B cell (primary cell): Measurements from ENCODE around the gene CAPS. TPM values are rescaled to one million over a fixed set of nuclear protein-coding genes. Genes with fewer than 3 reads are reported as not detected.

Source experiments
- ATAC-seq: fragments of 200-7000 bp; cut with Tn5 transposase; one replicate; pipeline ENCODE4 v1.10.0; 2021; ENCODE audit warnings: low read depth, mild to moderate bottlenecking, moderate number of reproducible peaks, moderate library complexity
- CTCF ChIA-PET: fragments of 350-600 bp; sonication (Branson Sonifier 250); formaldehyde crosslinking; loops from one replicate; lab custom pipeline; 2021; ENCODE audit warnings: antibody characterized with exemption, inconsistent platforms; lab: Charles Lee
- POLR2A ChIA-PET: fragments of 350-600 bp; sonication (Branson Sonifier 250); formaldehyde crosslinking; loops from one replicate; lab custom pipeline; 2021; ENCODE audit warnings: antibody characterized with exemption; lab: Charles Lee
- DNase-seq: peaks from one replicate; pipeline ENCODE4 v3.0.0; 2013
- H2AFZ ChIP-seq: 2 replicates; pipeline ENCODE4 v1.6.1; 2012; ENCODE audit warnings: mild to moderate bottlenecking, low read depth, low read length; ENCODE audit not compliant: insufficient read depth, poor library complexity, severe bottlenecking
- H3K27ac ChIP-seq, 2 donors: 1 replicate in 1 of 2; 2 replicates in 1 of 2; pipeline ENCODE4 v1.5.1; 2012 to 2013; ENCODE audit warnings: low read length in 2 of 2, mild to moderate bottlenecking in 2 of 2, moderate library complexity in 1 of 2
- H3K27me3 ChIP-seq, 4 experiments: fragments of 200-600 bp in 1 of 4; sonication (generic) in 1 of 4; replicated peaks in 1 of 4; 1 replicate in 2 of 4; 2 replicates in 2 of 4; pipeline versions ENCODE4 v1.6.1 to v1.7.0; 2013 to 2016; ENCODE audit warnings: low read length in 3 of 4, mild to moderate bottlenecking in 2 of 4, mixed read lengths in 1 of 4, moderate library complexity in 1 of 4; ENCODE audit not compliant: insufficient read depth in 4 of 4, control insufficient read depth in 3 of 4; ENCODE audit errors: control extremely low read depth in 1 of 4
- H3K36me3 ChIP-seq, 2 experiments: replicated peaks in 1 of 2; 1 replicate in 1 of 2; 2 replicates in 1 of 2; pipeline versions ENCODE4 v1.6.1 to v1.7.1; 2013; ENCODE audit warnings: low read length in 1 of 2; ENCODE audit not compliant: insufficient read depth in 2 of 2, control insufficient read depth in 1 of 2; ENCODE audit errors: control extremely low read depth in 1 of 2, extremely low read depth in 1 of 2
- H3K4me1 ChIP-seq, 2 donors: fragments of 200-600 bp in 1 of 2; sonication (generic) in 1 of 2; 1 replicate in 1 of 2; 2 replicates in 1 of 2; pipeline versions ENCODE4 v1.5.1 to v1.6.1; 2013 to 2017; ENCODE audit warnings: low read length in 2 of 2; ENCODE audit not compliant: control insufficient read depth in 2 of 2, insufficient read depth in 2 of 2
- H3K4me2 ChIP-seq: replicated peaks from 2 replicates; pipeline ENCODE3; 2012; ENCODE audit warnings: mild to moderate bottlenecking, low read depth, low read length; ENCODE audit not compliant: poor library complexity, severe bottlenecking
- H3K4me3 ChIP-seq, 5 experiments: fragments of 200-600 bp in 1 of 5; sonication (generic) in 1 of 5; 1 replicate in 3 of 5; 2 replicates in 2 of 5; pipeline versions ENCODE4 v1.5.1 to v1.7.0; 2011 to 2016; ENCODE audit warnings: low read length in 4 of 5, mild to moderate bottlenecking in 4 of 5, low read depth in 2 of 5, control low read depth in 1 of 5, moderate library complexity in 1 of 5; ENCODE audit not compliant: insufficient read depth in 1 of 5; ENCODE audit errors: control extremely low read depth in 1 of 5, extremely low read depth in 1 of 5
- H3K79me2 ChIP-seq: fragments of 200-600 bp; sonication (generic); one replicate; pipeline ENCODE4 v1.6.0; 2016; ENCODE audit warnings: low read length; ENCODE audit not compliant: control insufficient read depth, insufficient read depth
- H3K9ac ChIP-seq: fragments of 200-600 bp; sonication (generic); 2 replicates; pipeline ENCODE4 v1.6.1; 2017; ENCODE audit warnings: mild to moderate bottlenecking, low read length, moderate library complexity
- H3K9me3 ChIP-seq, 3 donors: one replicate each; pipeline versions ENCODE4 v1.6.1 to v1.7.1; 2013; ENCODE audit warnings: low read length in 2 of 3; ENCODE audit not compliant: control insufficient read depth in 2 of 3, insufficient read depth in 1 of 3; ENCODE audit errors: control extremely low read depth in 1 of 3
- H4K20me1 ChIP-seq: 2 replicates; pipeline ENCODE4 v1.6.0; 2012; ENCODE audit warnings: mild to moderate bottlenecking, low read length; ENCODE audit not compliant: insufficient read depth, control insufficient read depth, poor library complexity, severe bottlenecking
- H3K27ac Mint-ChIP-seq: one replicate; pipeline ENCODE4 v1.8.0; 2021; ENCODE audit warnings: mixed read lengths
- H3K27me3 Mint-ChIP-seq: one replicate; pipeline ENCODE4 v1.8.0; 2021; ENCODE audit warnings: mixed read lengths
- H3K4me1 Mint-ChIP-seq: one replicate; pipeline ENCODE4 v1.8.0; 2021; ENCODE audit warnings: mixed read lengths
- H3K4me3 Mint-ChIP-seq: one replicate; pipeline ENCODE4 v1.8.0; 2021; ENCODE audit warnings: mixed read lengths
- H3K9me3 Mint-ChIP-seq: one replicate; pipeline ENCODE4 v1.8.0; 2022; ENCODE audit warnings: mixed read lengths; ENCODE audit not compliant: insufficient read depth
- EZH2 ChIP-seq: IDR thresholded peaks from 2 replicates; pipeline ENCODE4 v1.6.1; 2012; ENCODE audit warnings: borderline replicate concordance, low read depth, mild to moderate bottlenecking, moderate library complexity, low read length; ENCODE audit not compliant: insufficient read depth, poor library complexity, severe bottlenecking
- WGBS: methylation state at CpG from one replicate; pipeline ENCODE4 v1.1.5; 2013; ENCODE audit warnings: missing lambda C conversion rate; ENCODE audit not compliant: insufficient coverage; 5-methylcytosine and 5-hydroxymethylcytosine counted together
- intact Hi-C: fragments of 100-400 bp; cut with micrococcal nuclease; formaldehyde crosslinking; loops from one replicate; pipeline ENCODE4 v1.10.0; 2022
- polyA plus RNA-seq: library from polyadenylated mRNA; depleted of rRNA; stranded (reverse); fragments of >200 nt; gene quantifications from 2 replicates; pipeline ENCODE4 v1.2.3, GENCODE V29; 2012
- total RNA-seq, 2 donors: library from RNA; stranded (reverse); fragments of 120-200 nt in 1 of 2; gene quantifications; 1 replicate in 1 of 2; 2 replicates in 1 of 2; pipeline versions ENCODE4 v1.2.3 to v1.2.4, GENCODE V29; 2013 to 2022
- TF ChIP-seq, protein P1 (sequence below): fragments of 200-600 bp; IDR thresholded peaks from one replicate; pipeline ENCODE4 v1.8.0; 2022; ENCODE audit warnings: antibody characterized with exemption, mild to moderate bottlenecking

Gene CAPS
- total and polyA plus RNA-seq, 2 donors (not counting 1 experiment from before 2014, with no cell fraction given), result 40.0 to 65.7 TPM

- POLR2A ChIA-PET, result interaction anchor here (0.5 kb wide), 1 partner anchor 1107 kb away, joined by 7 read pairs; no protein-coding TSS in a partner anchor
- TF ChIP-seq, protein P1, sequence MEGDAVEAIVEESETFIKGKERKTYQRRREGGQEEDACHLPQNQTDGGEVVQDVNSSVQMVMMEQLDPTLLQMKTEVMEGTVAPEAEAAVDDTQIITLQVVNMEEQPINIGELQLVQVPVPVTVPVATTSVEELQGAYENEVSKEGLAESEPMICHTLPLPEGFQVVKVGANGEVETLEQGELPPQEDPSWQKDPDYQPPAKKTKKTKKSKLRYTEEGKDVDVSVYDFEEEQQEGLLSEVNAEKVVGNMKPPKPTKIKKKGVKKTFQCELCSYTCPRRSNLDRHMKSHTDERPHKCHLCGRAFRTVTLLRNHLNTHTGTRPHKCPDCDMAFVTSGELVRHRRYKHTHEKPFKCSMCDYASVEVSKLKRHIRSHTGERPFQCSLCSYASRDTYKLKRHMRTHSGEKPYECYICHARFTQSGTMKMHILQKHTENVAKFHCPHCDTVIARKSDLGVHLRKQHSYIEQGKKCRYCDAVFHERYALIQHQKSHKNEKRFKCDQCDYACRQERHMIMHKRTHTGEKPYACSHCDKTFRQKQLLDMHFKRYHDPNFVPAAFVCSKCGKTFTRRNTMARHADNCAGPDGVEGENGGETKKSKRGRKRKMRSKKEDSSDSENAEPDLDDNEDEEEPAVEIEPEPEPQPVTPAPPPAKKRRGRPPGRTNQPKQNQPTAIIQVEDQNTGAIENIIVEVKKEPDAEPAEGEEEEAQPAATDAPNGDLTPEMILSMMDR, result no peak
- TF ChIP-seq EZH2, result no peak
- no peaks in the 10 kb centered on the region for H3K9me3 Mint-ChIP-seq
- H3K79me2 ChIP-seq, result peaks cover 52% of the 10 kb centered on the region
- no peak overlapping the region for H3K9ac ChIP-seq
- H3K9me3 ChIP-seq, result no peaks in the 10 kb centered on the region
- ATAC-seq (no peak), DNase-seq (no peak)
- H3K27me3 ChIP-seq, result no peaks in the 10 kb centered on the region
- H3K4me3 ChIP-seq, result no peak overlapping the region
- no peak overlapping the region for H3K4me3 Mint-ChIP-seq
- WGBS, result 98% methylated on average over 5 of the region's 5 CpGs
- peaks cover 66% of the 10 kb centered on the region for H4K20me1 ChIP-seq
- CTCF ChIA-PET, result no interaction called here
- no peak overlapping the region for H3K4me2 ChIP-seq
- peaks cover 0 to 74% of the 10 kb centered on the region in 2 experiments for H3K36me3 ChIP-seq
- H3K27ac Mint-ChIP-seq, result no peak overlapping the region
- H3K4me1 ChIP-seq, result no peaks in the 10 kb centered on the region
- H3K27ac ChIP-seq, result no peak overlapping the region
- intact Hi-C loops, result no loop called here
- H2AFZ ChIP-seq, result no peak overlapping the region
- no peaks in the 10 kb centered on the region for H3K4me1 Mint-ChIP-seq
- no peaks in the 10 kb centered on the region for H3K27me3 Mint-ChIP-seq
Measured at GRCh38 chr19:5934069-5934401, 20.0 kb downstream of the CAPS start.

- Histone ChIP-seq H3K4me3 (no peak overlapping the region), H2AFZ (no peak overlapping the region), H3K36me3 (peaks cover 0 to 72% of the 10 kb centered on the region in 2 experiments), H3K27me3 (no peaks in the 10 kb centered on the region), H3K9me3 (no peaks in the 10 kb centered on the region), H3K79me2 (peaks cover 51% of the 10 kb centered on the region), H3K4me1 (no peaks in the 10 kb centered on the region), H3K27ac (no peak overlapping the region), H3K4me2 (no peak overlapping the region), H4K20me1 (peaks cover 70% of the 10 kb centered on the region), H3K9ac (no peak overlapping the region)
- POLR2A ChIA-PET, result no interaction called here
- H3K4me3 Mint-ChIP-seq, result no peak overlapping the region
- no peaks in the 10 kb centered on the region for H3K9me3 Mint-ChIP-seq
- H3K27ac Mint-ChIP-seq, result no peak overlapping the region
- no peak for TF ChIP-seq EZH2
- TF ChIP-seq, protein P1, result no peak
- CTCF ChIA-PET, result no interaction called here
- ATAC-seq (no peak), DNase-seq (no peak)
- H3K4me1 Mint-ChIP-seq, result no peaks in the 10 kb centered on the region
- WGBS, result 96% methylated on average over 7 of the region's 16 CpGs
- intact Hi-C loops, result no loop called here
- H3K27me3 Mint-ChIP-seq, result no peaks in the 10 kb centered on the region
Measured at GRCh38 chr19:5934774-5935472, 20.9 kb downstream of the CAPS start.
